Gastrocnemius medialis (tissue), 4 donors: ENCODE measurements around the gene PRRC2A. TPM values are rescaled to one million over a fixed set of nuclear protein-coding genes. Genes with fewer than 3 reads are reported as not detected.

ENCODE experiments used
- ATAC-seq, 2 donors: fragments of 150-250 bp; one replicate each; pipeline ENCODE4 v1.9.1; 2016
- DNase-seq, 2 donors: peaks; one replicate each; pipeline ENCODE4 v3.0.0-alpha.2; 2019
- H3K27ac ChIP-seq, 4 donors: fragments of 200-600 bp; sonication (generic); 1 replicate in 1 of 4; 2 replicates in 3 of 4; pipeline ENCODE4 v1.5.1; 2016 to 2018; ENCODE audit warnings: mild to moderate bottlenecking in 2 of 4, moderate library complexity in 1 of 4
- H3K27me3 ChIP-seq, 3 donors: fragments of 200-600 bp; sonication (generic) in 2 of 3; 1 replicate in 1 of 3; 2 replicates in 2 of 3; pipeline versions ENCODE4 v1.5.1 to v1.6.0; 2016 to 2019; ENCODE audit warnings: mild to moderate bottlenecking in 1 of 3, moderate library complexity in 1 of 3
- H3K36me3 ChIP-seq, 2 donors: fragments of 200-600 bp; sonication (generic) in 1 of 2; one replicate each; pipeline ENCODE4 v1.5.1; 2017 to 2018
- H3K4me1 ChIP-seq, 2 donors: fragments of 200-600 bp; sonication (generic) in 1 of 2; one replicate each; pipeline ENCODE4 v1.5.1; 2016 to 2017; ENCODE audit warnings: mild to moderate bottlenecking in 2 of 2
- H3K4me3 ChIP-seq, 4 donors: fragments of 200-600 bp; sonication (generic) in 3 of 4; 1 replicate in 1 of 4; 2 replicates in 3 of 4; pipeline ENCODE4 v1.5.1; 2016 to 2019; ENCODE audit warnings: mild to moderate bottlenecking in 2 of 4
- H3K9me3 ChIP-seq, 3 donors: fragments of 200-600 bp; sonication (generic) in 2 of 3; 1 replicate in 1 of 3; 2 replicates in 2 of 3; pipeline ENCODE4 v1.5.1; 2016 to 2019
- CTCF ChIP-seq, 5 experiments: fragments of 450-650 bp in 3 of 5; fragments of 200-600 bp in 2 of 5; sonication (generic) in 2 of 5; IDR thresholded peaks in 4 of 5; conservative IDR thresholded peaks in 1 of 5; 1 replicate in 4 of 5; 2 replicates in 1 of 5; pipeline ENCODE4 v1.5.1; 2016 to 2019; ENCODE audit warnings: antibody characterized with exemption in 5 of 5, mild to moderate bottlenecking in 3 of 5, moderate library complexity in 3 of 5
- POLR2A ChIP-seq, 2 donors: fragments of 450-650 bp; IDR thresholded peaks; one replicate each; pipeline ENCODE4 v1.6.1; 2017; ENCODE audit warnings: antibody characterized with exemption in 2 of 2, mild to moderate bottlenecking in 2 of 2, moderate library complexity in 2 of 2
- in situ Hi-C, 4 donors: fragments of 200-750 bp; cut with MboI; loops; one replicate each; pipeline versions ENCODE4 v1.15.0 to v1.8.0; 2017; ENCODE audit warnings: low sequenced_read_pairs in 4 of 4
- intact Hi-C: fragments of 100-400 bp; cut with DNase I; formaldehyde crosslinking; loops from one replicate; pipeline ENCODE4 v1.15.1; 2023; ENCODE audit warnings: low total_unique reads
- total RNA-seq, 4 donors: library from RNA; depleted of rRNA; stranded (reverse); fragments of >200 nt; gene quantifications; one replicate each; pipeline versions ENCODE4 v1.1.0 to v1.2.3, GENCODE V29; 2016

PRRC2A gene
- total RNA-seq, 4 donors from 2014 or later = 38.9 to 67.7 (median 52.0) TPM

GRCh38 chr6:31669676-31670075 lies 49.2 kb downstream of the PRRC2A start, which contains the start of gene LY6G5B:
Gene LY6G5B, plus strand, starts transcription at chr6:31669976. Its CDS starts 975 bp downstream, at chr6:31670951.
- Histone ChIP-seq H3K27me3 (no peaks in the 10 kb centered on the region), H3K4me1 (peaks cover 11 to 19% of the 10 kb centered on the region in 2 donors), H3K4me3 (no peak within 1 kb of the TSS), H3K27ac (no peak within 1 kb of the TSS), H3K9me3 (no peaks in the 10 kb centered on the region), H3K36me3 (peaks cover 4 to 68% of the 10 kb centered on the region in 2 donors)
- intact Hi-C loops (loop anchor here (5.0 kb wide), 2 partner anchors 163 to 508 kb away; partner anchors contain the start of genes AGPAT1 and RNF5), in situ Hi-C loops (loop anchor here in 2 of 4 donors (10.0 to 25.0 kb wide), 3 partner anchors 165 to 518 kb away; partner anchors contain the start of genes AGER (in 2 of the 2), AGPAT1 (in 2 of the 2), GPSM3 (in 2 of the 2) and PBX2 (in 2 of the 2))
- DNase-seq = no peak
- TF ChIP-seq CTCF (IDR thresholded peaks at IDR 0.05 in 4 of 5, conservative IDR thresholded peaks at IDR 0.05 in 1 of 5) (no peak), POLR2A (IDR thresholded peaks at IDR 0.05) (no peak)
- no peak for ATAC-seq

GRCh38 chr6:31676322-31676903 lies 55.9 kb downstream of the PRRC2A start:
- ATAC-seq (no peak), DNase-seq (no peak)
- Histone ChIP-seq H3K36me3 (peaks cover 0 to 20% of the 10 kb centered on the region in 2 donors), H3K27ac (no peak overlapping the region), H3K4me1 (peaks cover 11% of the 10 kb centered on the region in 2 donors), H3K4me3 (no peak overlapping the region), H3K9me3 (no peaks in the 10 kb centered on the region), H3K27me3 (no peaks in the 10 kb centered on the region)
- in situ Hi-C loops = loop anchor here in 1 of 4 donors (10.0 to 25.0 kb wide), 2 partner anchors 158 to 286 kb away; partner anchors contain the start of genes DXO, NELFE and SKIC2
- TF ChIP-seq CTCF (IDR thresholded peaks at IDR 0.05 in 4 of 5, conservative IDR thresholded peaks at IDR 0.05 in 1 of 5) (no peak), POLR2A (IDR thresholded peaks at IDR 0.05) (no peak)
- intact Hi-C loops = no loop called here

GRCh38 chr6:31676904-31677303 lies 56.4 kb downstream of the PRRC2A start:
- Histone ChIP-seq H3K36me3 (peaks cover 0 to 15% of the 10 kb centered on the region in 2 donors), H3K27me3 (no peaks in the 10 kb centered on the region), H3K9me3 (no peaks in the 10 kb centered on the region), H3K4me3 (no peak overlapping the region), H3K4me1 (peaks cover 13% of the 10 kb centered on the region in 2 donors), H3K27ac (no peak overlapping the region)
- in situ Hi-C loops = loop anchor here in 1 of 4 donors (10.0 to 25.0 kb wide), 2 partner anchors 158 to 285 kb away; partner anchors contain the start of genes DXO, NELFE and SKIC2
- DNase-seq = no peak
- TF ChIP-seq POLR2A (IDR thresholded peaks at IDR 0.05) (no peak), CTCF (IDR thresholded peaks at IDR 0.05 in 4 of 5, conservative IDR thresholded peaks at IDR 0.05 in 1 of 5) (no peak)
- ATAC-seq = no peak
- intact Hi-C loops = no loop called here

- intact Hi-C loops = no loop called here
- in situ Hi-C loops = loop anchor here in 1 of 4 donors (10.0 to 25.0 kb wide), 2 partner anchors 157 to 284 kb away; partner anchors contain the start of genes DXO, NELFE and SKIC2
- Histone ChIP-seq H3K4me3 (no peak overlapping the region), H3K4me1 (peaks cover 13% of the 10 kb centered on the region in 2 donors), H3K36me3 (peaks cover 0 to 5% of the 10 kb centered on the region in 2 donors), H3K27ac (no peak overlapping the region), H3K27me3 (no peaks in the 10 kb centered on the region), H3K9me3 (no peaks in the 10 kb centered on the region)
- TF ChIP-seq CTCF (IDR thresholded peaks at IDR 0.05 in 4 of 5, conservative IDR thresholded peaks at IDR 0.05 in 1 of 5) (no peak), POLR2A (IDR thresholded peaks at IDR 0.05) (no peak)
- ATAC-seq (no peak), DNase-seq (no peak)
Measured at GRCh38 chr6:31677955-31678354, 57.4 kb downstream of the PRRC2A start.
